Breast epithelium (tissue), 3 donors: ENCODE measurements around the gene GCNT2.
A peak's percentile ranks its signal among the peaks of the same experiment; 100 is the strongest.

Experiments used
- POLR2AphosphoS5 ChIP-seq, 3 donors: sonication (generic); formaldehyde crosslinking; IDR thresholded peaks; one replicate each; pipeline ENCODE4 v1.6.1; 2017; ENCODE audit warnings: antibody characterized with exemption in 3 of 3
- TF ChIP-seq, protein P1 (sequence below), 3 donors: fragments of 450-650 bp; IDR thresholded peaks; one replicate each; pipeline ENCODE4 v1.5.1; 2016 to 2017; ENCODE audit warnings: antibody characterized with exemption in 3 of 3, mild to moderate bottlenecking in 3 of 3, moderate library complexity in 3 of 3

GRCh38 chr6:10510592-10511367 lies 10.4 kb upstream of the GCNT2 start:
- TF ChIP-seq, protein P1, sequence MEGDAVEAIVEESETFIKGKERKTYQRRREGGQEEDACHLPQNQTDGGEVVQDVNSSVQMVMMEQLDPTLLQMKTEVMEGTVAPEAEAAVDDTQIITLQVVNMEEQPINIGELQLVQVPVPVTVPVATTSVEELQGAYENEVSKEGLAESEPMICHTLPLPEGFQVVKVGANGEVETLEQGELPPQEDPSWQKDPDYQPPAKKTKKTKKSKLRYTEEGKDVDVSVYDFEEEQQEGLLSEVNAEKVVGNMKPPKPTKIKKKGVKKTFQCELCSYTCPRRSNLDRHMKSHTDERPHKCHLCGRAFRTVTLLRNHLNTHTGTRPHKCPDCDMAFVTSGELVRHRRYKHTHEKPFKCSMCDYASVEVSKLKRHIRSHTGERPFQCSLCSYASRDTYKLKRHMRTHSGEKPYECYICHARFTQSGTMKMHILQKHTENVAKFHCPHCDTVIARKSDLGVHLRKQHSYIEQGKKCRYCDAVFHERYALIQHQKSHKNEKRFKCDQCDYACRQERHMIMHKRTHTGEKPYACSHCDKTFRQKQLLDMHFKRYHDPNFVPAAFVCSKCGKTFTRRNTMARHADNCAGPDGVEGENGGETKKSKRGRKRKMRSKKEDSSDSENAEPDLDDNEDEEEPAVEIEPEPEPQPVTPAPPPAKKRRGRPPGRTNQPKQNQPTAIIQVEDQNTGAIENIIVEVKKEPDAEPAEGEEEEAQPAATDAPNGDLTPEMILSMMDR (IDR thresholded peaks at IDR 0.05) = peak in 2 of 3 donors; percentile 59 to 70
- no peak for TF ChIP-seq POLR2AphosphoS5 (IDR thresholded peaks at IDR 0.05)
